ENCODE data around the gene FGF10.

The FGF10 gene

GRCh38 chr5:44312374-44312773, 76.8 kb downstream of the FGF10 start:
- DNase-seq (ENCODE audit: low read depth) = no peak
- TF ChIP-seq, protein P1, sequence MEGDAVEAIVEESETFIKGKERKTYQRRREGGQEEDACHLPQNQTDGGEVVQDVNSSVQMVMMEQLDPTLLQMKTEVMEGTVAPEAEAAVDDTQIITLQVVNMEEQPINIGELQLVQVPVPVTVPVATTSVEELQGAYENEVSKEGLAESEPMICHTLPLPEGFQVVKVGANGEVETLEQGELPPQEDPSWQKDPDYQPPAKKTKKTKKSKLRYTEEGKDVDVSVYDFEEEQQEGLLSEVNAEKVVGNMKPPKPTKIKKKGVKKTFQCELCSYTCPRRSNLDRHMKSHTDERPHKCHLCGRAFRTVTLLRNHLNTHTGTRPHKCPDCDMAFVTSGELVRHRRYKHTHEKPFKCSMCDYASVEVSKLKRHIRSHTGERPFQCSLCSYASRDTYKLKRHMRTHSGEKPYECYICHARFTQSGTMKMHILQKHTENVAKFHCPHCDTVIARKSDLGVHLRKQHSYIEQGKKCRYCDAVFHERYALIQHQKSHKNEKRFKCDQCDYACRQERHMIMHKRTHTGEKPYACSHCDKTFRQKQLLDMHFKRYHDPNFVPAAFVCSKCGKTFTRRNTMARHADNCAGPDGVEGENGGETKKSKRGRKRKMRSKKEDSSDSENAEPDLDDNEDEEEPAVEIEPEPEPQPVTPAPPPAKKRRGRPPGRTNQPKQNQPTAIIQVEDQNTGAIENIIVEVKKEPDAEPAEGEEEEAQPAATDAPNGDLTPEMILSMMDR (IDR thresholded peaks at IDR 0.05; ENCODE audit: low read length, missing control alignments) = no peak
- no peak overlapping the region for H3K4me3 ChIP-seq (replicated peaks; ENCODE audit: low read depth, low read length)

GRCh38 chr5:44300551-44300950, 88.7 kb downstream of the FGF10 start:
- H3K4me3 ChIP-seq (replicated peaks; ENCODE audit: low read depth, low read length) = no peak overlapping the region
- TF ChIP-seq, protein P1 (IDR thresholded peaks at IDR 0.05; ENCODE audit: low read length, missing control alignments) = no peak
- DNase-seq (ENCODE audit: low read depth) = no peak

GRCh38 chr5:44299394-44299793, 89.8 kb downstream of the FGF10 start:
- no peak overlapping the region for H3K4me3 ChIP-seq (replicated peaks; ENCODE audit: low read depth, low read length)
- DNase-seq (ENCODE audit: low read depth) = no peak
- TF ChIP-seq, protein P1 (IDR thresholded peaks at IDR 0.05; ENCODE audit: low read length, missing control alignments) = no peak

- no peak for DNase-seq (ENCODE audit: low read depth)
- TF ChIP-seq, protein P1 (IDR thresholded peaks at IDR 0.05; ENCODE audit: low read length, missing control alignments) = no peak
- H3K4me3 ChIP-seq (replicated peaks; ENCODE audit: low read depth, low read length) = no peak overlapping the region
These were observed 94.7 kb downstream of the FGF10 start for GRCh38 chr5:44294516-44294915.

GRCh38 chr5:44292736-44293135, 96.5 kb downstream of the FGF10 start:
- TF ChIP-seq, protein P1 (IDR thresholded peaks at IDR 0.05; ENCODE audit: low read length, missing control alignments) = no peak

GRCh38 chr5:44278469-44278868, 110.8 kb downstream of the FGF10 start:
- TF ChIP-seq, protein P1 (IDR thresholded peaks at IDR 0.05; ENCODE audit: low read length, missing control alignments) = no peak
- no peak for DNase-seq (ENCODE audit: low read depth)
- no peak overlapping the region for H3K4me3 ChIP-seq (replicated peaks; ENCODE audit: low read depth, low read length)

More at GRCh38 chr5:44292736-44293135, 96.5 kb downstream of the FGF10 start:
- no peak overlapping the region for H3K4me3 ChIP-seq (replicated peaks; ENCODE audit: low read depth, low read length)
- no peak for DNase-seq (ENCODE audit: low read depth)

GRCh38 chr5:44275908-44276307, 113.3 kb downstream of the FGF10 start:
- TF ChIP-seq, protein P1 (IDR thresholded peaks at IDR 0.05; ENCODE audit: low read length, missing control alignments) = no peak
- H3K4me3 ChIP-seq (replicated peaks; ENCODE audit: low read depth, low read length) = no peak overlapping the region

More at GRCh38 chr5:44275908-44276307, 113.3 kb downstream of the FGF10 start:
- DNase-seq (ENCODE audit: low read depth) = no peak
